Measurements from ENCODE around the gene UBA7. TPM values are rescaled to one million over a fixed set of nuclear protein-coding genes. Genes with fewer than 3 reads are reported as not detected.
"Not testable (repeated sequence)": the region's sequence is repeated elsewhere in the genome, so short reads cannot be mapped to it uniquely, and the experiment has no call there.

The UBA7 gene
- total RNA-seq, 1 experiment from 2014 or later, result 5.1 TPM

- peak; percentile 21 for DNase-seq (ENCODE audit: low read depth)
These were observed 28.0 kb downstream of the UBA7 start for GRCh38 chr3:49785565-49786356.

GRCh38 chr3:49782277-49782676 is 31.5 kb downstream of the UBA7 start:
- DNase-seq (ENCODE audit: low read depth), result not testable (repeated sequence)

GRCh38 chr3:49781415-49782199 is 32.1 kb downstream of the UBA7 start:
- no peak for DNase-seq (ENCODE audit: low read depth)

GRCh38 chr3:49780975-49781365 is 32.8 kb downstream of the UBA7 start:
- DNase-seq (ENCODE audit: low read depth), result not testable (repeated sequence)

- no peak for DNase-seq (ENCODE audit: low read depth)
These were observed 33.4 kb downstream of the UBA7 start for GRCh38 chr3:49780080-49780974.

GRCh38 chr3:49779358-49780079 is 34.2 kb downstream of the UBA7 start:
- DNase-seq (ENCODE audit: low read depth), result no peak

- not testable (repeated sequence) for DNase-seq (ENCODE audit: low read depth)
These were observed 37.7 kb downstream of the UBA7 start for GRCh38 chr3:49776101-49776500.

GRCh38 chr3:49775538-49775937 is 38.2 kb downstream of the UBA7 start:
- no peak for DNase-seq (ENCODE audit: low read depth)

GRCh38 chr3:49772703-49773102 is 41.0 kb downstream of the UBA7 start:
- DNase-seq (ENCODE audit: low read depth), result no peak

- DNase-seq (ENCODE audit: low read depth), result no peak
These were observed 42.3 kb downstream of the UBA7 start for GRCh38 chr3:49771340-49771938.

- no peak for DNase-seq (ENCODE audit: low read depth)
These were observed 43.8 kb downstream of the UBA7 start for GRCh38 chr3:49769926-49770325.

GRCh38 chr3:49769286-49769915 is 44.4 kb downstream of the UBA7 start:
- no peak for DNase-seq (ENCODE audit: low read depth)

- DNase-seq (ENCODE audit: low read depth), result no peak
These were observed 49.8 kb downstream of the UBA7 start for GRCh38 chr3:49763981-49764380.

GRCh38 chr3:49761661-49762060 is 52.1 kb downstream of the UBA7 start:
- DNase-seq (ENCODE audit: low read depth), result no peak

GRCh38 chr3:49759226-49759625 is 54.5 kb downstream of the UBA7 start:
- no peak for DNase-seq (ENCODE audit: low read depth)

GRCh38 chr3:49757197-49757596 is 56.6 kb downstream of the UBA7 start:
- no peak for DNase-seq (ENCODE audit: low read depth)

GRCh38 chr3:49756036-49756435 is 57.7 kb downstream of the UBA7 start:
- no peak for DNase-seq (ENCODE audit: low read depth)
